SU-DHL-6 (cell line): ENCODE results near the gene CCKAR.

Experiments used
- H2AFZ ChIP-seq: fragments of 200-600 bp; sonication (generic); 2 replicates; pipeline ENCODE4 v1.6.1; 2014; ENCODE audit warnings: low read depth, mild to moderate bottlenecking, moderate library complexity, mixed read lengths, antibody characterized with exemption, low read length; ENCODE audit not compliant: severe bottlenecking
- H3F3A ChIP-seq: fragments of 200-600 bp; shearing (Covaris generic); 2 replicates; pipeline ENCODE4 v1.6.0; 2016; ENCODE audit warnings: antibody characterized with exemption, mild to moderate bottlenecking; ENCODE audit not compliant: insufficient read depth
- H3K27ac ChIP-seq: fragments of 200-600 bp; sonication (generic); 2 replicates; pipeline ENCODE4 v1.5.1; 2016; ENCODE audit warnings: low read depth, mild to moderate bottlenecking, low read length, moderate library complexity, mixed read lengths
- H3K27me3 ChIP-seq: fragments of 200-600 bp; sonication (generic), shearing (Covaris generic); 2 replicates; pipeline ENCODE4 v1.6.0; 2014; ENCODE audit warnings: mild to moderate bottlenecking, low read length
- H3K36me3 ChIP-seq: fragments of 200-600 bp; sonication (generic); 2 replicates; pipeline ENCODE4 v1.6.1; 2014; ENCODE audit warnings: mild to moderate bottlenecking, low read length, mixed read lengths
- H3K4me2 ChIP-seq: fragments of 300-600, 200-600 bp; shearing (Covaris generic), sonication (generic); 2 replicates; pipeline ENCODE4 v1.6.0; 2014; ENCODE audit warnings: low read length, low read depth, mild to moderate bottlenecking; ENCODE audit not compliant: poor library complexity, severe bottlenecking
- H3K4me3 ChIP-seq: fragments of 200-600 bp; sonication (generic); 2 replicates; pipeline ENCODE4 v1.5.1; 2014; ENCODE audit warnings: antibody characterized with exemption, low read length, mild to moderate bottlenecking, mixed read lengths; ENCODE audit not compliant: insufficient read depth, poor library complexity, severe bottlenecking
- H3K79me2 ChIP-seq: fragments of 200-600 bp; sonication (generic); 2 replicates; pipeline ENCODE4 v1.6.1; 2014; ENCODE audit warnings: mild to moderate bottlenecking, low read length, moderate library complexity; ENCODE audit not compliant: insufficient read depth
- H3K9ac ChIP-seq: fragments of 200-600 bp; sonication (generic); 2 replicates; pipeline ENCODE4 v1.7.0; 2014; ENCODE audit warnings: mild to moderate bottlenecking, low read length
- H3K9me2 ChIP-seq: fragments of 200-600 bp; sonication (generic); replicated peaks from 2 replicates; pipeline ENCODE4 v1.6.1; 2014; ENCODE audit warnings: low read length; ENCODE audit not compliant: insufficient read depth
- H3K9me3 ChIP-seq: fragments of 200-600 bp; sonication (generic); 2 replicates; pipeline ENCODE4 v1.6.1; 2014; ENCODE audit warnings: low read length, mixed read lengths; ENCODE audit not compliant: insufficient read depth
- H4K20me1 ChIP-seq: fragments of 200-600 bp; sonication (generic); 2 replicates; pipeline ENCODE4 v1.6.1; 2014; ENCODE audit warnings: low read depth, mild to moderate bottlenecking, antibody characterized with exemption, low read length, moderate library complexity, mixed read lengths
- EZH2phosphoT487 ChIP-seq: fragments of 200-600 bp; sonication (generic), shearing (Covaris generic); conservative IDR thresholded peaks from 2 replicates; pipeline ENCODE4 v1.6.1; 2018; ENCODE audit warnings: mild to moderate bottlenecking, antibody characterized with exemption, low read length, moderate library complexity, mixed read lengths
- TF ChIP-seq, protein P1 (sequence below): fragments of 200-600 bp; sonication (generic); IDR thresholded peaks from one replicate; pipeline ENCODE4 v1.5.1; 2017; ENCODE audit warnings: antibody characterized with exemption, mild to moderate bottlenecking, low read length, moderate library complexity; ENCODE audit not compliant: insufficient read depth, poor library complexity, severe bottlenecking

Gene CCKAR

DNA sequence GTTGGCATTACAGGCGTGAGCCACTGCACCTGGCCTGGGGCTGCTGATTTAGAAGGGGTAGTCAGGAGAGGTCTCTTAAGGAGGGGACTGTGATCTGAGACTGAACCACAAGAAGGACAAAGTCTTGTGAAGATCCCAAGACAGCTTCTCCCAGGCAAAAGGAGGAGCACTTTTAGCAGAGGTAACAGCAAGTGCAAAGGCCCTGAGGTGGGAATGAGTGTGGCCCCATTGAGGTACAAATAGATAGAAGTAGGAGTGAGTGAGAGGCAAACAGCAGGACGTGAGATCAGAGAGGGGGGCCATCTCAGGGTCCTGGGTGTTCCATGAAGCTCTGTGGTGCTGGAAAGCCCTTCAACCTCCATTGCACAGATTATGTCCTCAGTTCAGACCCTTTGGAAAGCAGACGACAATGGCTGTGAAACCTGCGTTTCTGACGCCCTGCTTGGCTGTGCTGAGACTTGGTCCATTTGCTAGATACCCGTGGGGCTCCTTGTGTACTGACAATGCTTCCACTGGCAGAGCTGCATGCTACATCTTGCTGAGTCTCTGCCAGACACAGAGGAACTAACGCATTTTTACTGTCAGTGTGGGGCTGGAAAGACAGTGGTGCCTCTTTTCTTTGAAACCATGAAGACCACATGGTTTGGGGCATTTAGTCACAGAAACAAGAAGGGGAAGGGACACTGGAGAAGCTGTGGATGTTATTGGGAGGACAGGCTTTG is 1.3 kb upstream of the CCKAR start:
- no peaks in the 10 kb centered on the region for H3K79me2 ChIP-seq
- no peaks in the 10 kb centered on the region for H3K9me3 ChIP-seq
- no peaks in the 10 kb centered on the region for H3K27me3 ChIP-seq
- no peak overlapping the region for H3K27ac ChIP-seq
- no peaks in the 10 kb centered on the region for H3F3A ChIP-seq
- H2AFZ ChIP-seq = no peak overlapping the region
- no peaks in the 10 kb centered on the region for H3K36me3 ChIP-seq
- H3K9ac ChIP-seq = no peak overlapping the region
- no peak overlapping the region for H3K4me2 ChIP-seq
- H4K20me1 ChIP-seq = no peaks in the 10 kb centered on the region
- no peak for TF ChIP-seq EZH2phosphoT487
- TF ChIP-seq, protein P1, sequence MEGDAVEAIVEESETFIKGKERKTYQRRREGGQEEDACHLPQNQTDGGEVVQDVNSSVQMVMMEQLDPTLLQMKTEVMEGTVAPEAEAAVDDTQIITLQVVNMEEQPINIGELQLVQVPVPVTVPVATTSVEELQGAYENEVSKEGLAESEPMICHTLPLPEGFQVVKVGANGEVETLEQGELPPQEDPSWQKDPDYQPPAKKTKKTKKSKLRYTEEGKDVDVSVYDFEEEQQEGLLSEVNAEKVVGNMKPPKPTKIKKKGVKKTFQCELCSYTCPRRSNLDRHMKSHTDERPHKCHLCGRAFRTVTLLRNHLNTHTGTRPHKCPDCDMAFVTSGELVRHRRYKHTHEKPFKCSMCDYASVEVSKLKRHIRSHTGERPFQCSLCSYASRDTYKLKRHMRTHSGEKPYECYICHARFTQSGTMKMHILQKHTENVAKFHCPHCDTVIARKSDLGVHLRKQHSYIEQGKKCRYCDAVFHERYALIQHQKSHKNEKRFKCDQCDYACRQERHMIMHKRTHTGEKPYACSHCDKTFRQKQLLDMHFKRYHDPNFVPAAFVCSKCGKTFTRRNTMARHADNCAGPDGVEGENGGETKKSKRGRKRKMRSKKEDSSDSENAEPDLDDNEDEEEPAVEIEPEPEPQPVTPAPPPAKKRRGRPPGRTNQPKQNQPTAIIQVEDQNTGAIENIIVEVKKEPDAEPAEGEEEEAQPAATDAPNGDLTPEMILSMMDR = no peak
- H3K9me2 ChIP-seq = no peaks in the 10 kb centered on the region
- no peak overlapping the region for H3K4me3 ChIP-seq

DNA sequence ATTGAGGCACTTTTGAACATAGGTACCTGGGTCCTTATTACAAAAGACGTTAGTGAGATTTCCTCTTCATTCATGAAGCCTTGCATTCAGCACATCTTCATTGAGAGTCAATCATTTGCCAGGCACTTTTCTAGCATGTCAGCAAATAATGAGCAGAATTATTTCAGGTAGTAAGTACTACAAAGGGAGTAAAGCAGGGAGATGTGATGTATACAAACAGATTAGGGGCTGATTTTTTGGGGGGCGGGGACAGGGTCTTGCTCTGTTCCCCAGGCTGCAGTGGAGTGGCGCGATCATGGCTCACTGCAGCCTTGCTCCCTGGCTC is 638 bp upstream of the CCKAR start:
- H3K9me3 ChIP-seq = no peaks in the 10 kb centered on the region
- H2AFZ ChIP-seq = no peak overlapping the region
- no peaks in the 10 kb centered on the region for H3K27me3 ChIP-seq
- no peak overlapping the region for H3K4me2 ChIP-seq
- H3K79me2 ChIP-seq = no peaks in the 10 kb centered on the region
- H3K4me3 ChIP-seq = no peak overlapping the region
- H3K9me2 ChIP-seq = no peaks in the 10 kb centered on the region
- no peaks in the 10 kb centered on the region for H3K36me3 ChIP-seq
- H3K9ac ChIP-seq = no peak overlapping the region
- no peaks in the 10 kb centered on the region for H3F3A ChIP-seq
- H3K27ac ChIP-seq = no peak overlapping the region
- no peak for TF ChIP-seq EZH2phosphoT487
- TF ChIP-seq, protein P1 = no peak
- H4K20me1 ChIP-seq = no peaks in the 10 kb centered on the region

DNA sequence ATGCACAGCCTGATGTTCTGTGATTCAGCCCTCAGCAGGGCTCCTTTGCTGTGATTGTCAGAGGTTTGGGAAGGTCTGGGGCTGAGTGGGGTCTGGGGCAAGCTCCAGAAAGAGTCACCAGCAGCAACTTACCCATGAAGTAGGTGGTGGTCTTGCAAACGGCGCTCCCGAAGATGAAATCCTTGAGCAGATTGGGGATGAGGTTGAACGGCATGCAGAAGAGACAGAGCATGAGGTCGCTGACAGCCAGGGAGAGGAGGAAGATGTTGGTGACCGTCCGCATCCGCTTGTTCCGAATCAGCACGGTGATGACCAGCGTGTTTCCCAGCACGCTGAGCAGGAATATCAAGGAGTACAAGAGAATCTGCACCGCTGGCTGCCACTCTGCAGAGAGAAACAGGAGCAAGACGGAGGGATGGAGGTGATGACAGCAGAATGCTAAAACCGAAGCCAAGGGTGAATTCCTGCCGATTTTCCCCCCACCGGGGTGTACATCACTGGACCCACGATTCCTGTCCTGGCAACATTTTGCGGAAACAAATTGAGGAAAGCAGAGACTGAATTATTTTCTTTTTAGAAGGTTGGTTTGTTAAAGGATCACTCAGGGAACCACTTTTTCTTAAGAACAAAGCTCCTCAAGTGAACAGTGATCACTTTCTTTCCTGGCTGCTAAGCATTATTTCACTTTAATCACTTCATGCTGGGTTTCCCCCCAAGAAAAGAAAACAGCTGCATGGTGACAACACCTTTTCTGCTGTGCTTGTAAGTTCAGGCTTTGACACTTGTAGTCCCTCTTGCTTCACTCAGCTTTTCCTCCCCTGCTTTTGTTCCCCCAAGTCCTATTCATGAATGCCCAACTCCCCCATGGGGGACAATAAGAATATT is 941 bp downstream of the CCKAR start:
- Histone ChIP-seq H4K20me1 (no peaks in the 10 kb centered on the region), H3K4me3 (no peak overlapping the region), H3K9me3 (no peaks in the 10 kb centered on the region), H3K79me2 (no peaks in the 10 kb centered on the region), H3K27ac (no peak overlapping the region), H3K4me2 (no peak overlapping the region), H3K27me3 (no peaks in the 10 kb centered on the region), H3F3A (no peaks in the 10 kb centered on the region), H3K9me2 (no peaks in the 10 kb centered on the region), H3K36me3 (no peaks in the 10 kb centered on the region), H2AFZ (no peak overlapping the region), H3K9ac (no peak overlapping the region)
- TF ChIP-seq, protein P1 = no peak
- TF ChIP-seq EZH2phosphoT487 = no peak
